Right cardiac atrium (tissue), 5 donors: ENCODE results near the gene NELFCD. TPM values are rescaled to one million over a fixed set of nuclear protein-coding genes. Genes with fewer than 3 reads are reported as not detected.
"Not testable (repeated sequence)": the region's sequence is repeated elsewhere in the genome, so short reads cannot be mapped to it uniquely, and the experiment has no call there.

Source experiments
- ATAC-seq, 2 donors: fragments of 200-7000 bp; cut with Tn5 transposase; one replicate each; pipeline versions ENCODE4 v1.8.0 to v1.9.1; 2020; ENCODE audit warnings: moderate library complexity in 2 of 2, mild to moderate bottlenecking in 1 of 2
- DNase-seq, 3 donors: peaks; one replicate each; pipeline ENCODE4 v3.0.0-alpha.2; 2020
- H3K27ac ChIP-seq: one replicate; pipeline ENCODE4 v1.5.1; 2013; ENCODE audit warnings: mild to moderate bottlenecking, low read length, control low read depth, moderate library complexity
- H3K27me3 ChIP-seq: one replicate; pipeline ENCODE4 v1.6.1; 2013; ENCODE audit not compliant: control insufficient read depth, insufficient read depth
- H3K4me1 ChIP-seq: one replicate; pipeline ENCODE4 v1.6.1; 2013; ENCODE audit warnings: low read length; ENCODE audit not compliant: control insufficient read depth, insufficient read depth
- H3K4me3 ChIP-seq: one replicate; pipeline ENCODE4 v1.5.1; 2013; ENCODE audit warnings: low read length, control low read depth
- H3K9me3 ChIP-seq: one replicate; pipeline ENCODE4 v1.6.1; 2013; ENCODE audit warnings: low read length; ENCODE audit not compliant: control insufficient read depth
- WGBS: extraction: QIAGEN DNeasy Blood & Tissue Kit; methylation state at CpG from one replicate; pipeline ENCODE4 v1.1.7; 2013; 5-methylcytosine and 5-hydroxymethylcytosine counted together
- intact Hi-C, 4 donors: fragments of 100-400 bp; cut with DNase I; formaldehyde crosslinking; loops; one replicate each; pipeline versions ENCODE4 v1.11.0 to v1.14.0; 2022 to 2023
- polyA plus RNA-seq: library from polyadenylated mRNA; stranded (reverse); fragments of 200-250 nt; gene quantifications from one replicate; pipeline ENCODE4 v1.2.3, GENCODE V29; 2013
- total RNA-seq, 4 donors: library from RNA; stranded (reverse); fragmentation: NEBNext Ultra II Directional; extraction: Animal tissue kit (Norgen Biotek cat#: 25700); gene quantifications; one replicate each; pipeline ENCODE4 v1.2.1, GENCODE V29; 2021
- donor health status: healthy with polysubstance abuse.
- donor health status: DM: no; HTN: yes; CAD: no.
- donor health status: DM: no; HTN: no; CAD: no.
- donor health status: DM: no; HTN: yes; CAD: no; lungs with severe emphysema.
- donor health status: DM: yes; HTN: yes; CAD: no.

The NELFCD gene
- total and polyA plus RNA-seq, 5 donors: 19.2 to 33.0 (median 26.7) TPM

- WGBS: 17% methylated on average over 13 of the region's 13 CpGs
- Histone ChIP-seq H3K9me3 (no peaks in the 10 kb centered on the region), H3K27ac (peak overlapping the region; percentile 85), H3K27me3 (no peaks in the 10 kb centered on the region), H3K4me1 (peaks cover 10% of the 10 kb centered on the region), H3K4me3 (peak overlapping the region; percentile 63)
- ATAC-seq (no peak), DNase-seq (no peak)
- intact Hi-C loops: loop anchor here in 2 of 4 donors (5.0 kb wide), 1 partner anchor 139 kb away; no protein-coding TSS in a partner anchor
Measured at GRCh38 chr20:59031564-59032022, 50.5 kb downstream of the NELFCD start.

DNA sequence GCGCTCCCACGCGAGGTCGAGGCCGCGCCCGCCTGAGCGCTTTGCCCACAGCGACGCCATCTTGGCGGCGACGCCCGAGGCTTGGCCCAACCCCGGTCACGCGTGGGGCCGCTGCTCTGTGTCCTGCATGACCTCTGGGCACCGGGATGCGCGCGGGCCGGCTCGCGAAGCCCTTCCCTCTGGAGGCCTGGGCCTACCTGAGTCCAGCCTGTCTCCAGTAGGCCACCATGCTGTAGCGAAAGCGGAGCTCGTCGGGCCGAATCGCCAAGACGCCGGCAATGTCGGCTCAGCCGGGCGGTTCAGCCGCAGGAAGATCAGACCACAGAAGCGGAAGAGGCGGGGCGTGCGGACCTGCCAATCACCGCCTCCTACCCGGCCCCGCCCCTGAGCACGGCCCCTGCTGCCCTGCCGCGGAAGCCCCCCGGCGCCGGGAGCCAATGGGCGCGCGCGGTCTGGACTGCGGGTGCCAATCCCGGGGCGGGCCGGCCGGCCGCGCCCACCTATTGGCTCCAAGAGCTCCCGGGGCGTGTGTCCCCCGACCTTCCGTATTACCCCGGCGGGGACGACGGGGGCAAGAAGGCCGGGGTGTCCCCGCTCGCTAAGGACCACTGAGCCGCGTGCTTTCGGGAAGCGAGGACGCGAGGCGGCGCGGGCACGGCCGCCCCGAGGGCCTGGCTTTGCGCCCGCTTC lies 51.1 kb downstream of the NELFCD start, which contains the start of gene ATP5F1E:
ATP5F1E (minus strand) TSS at position 313 of the 690 bp plus-strand sequence; CDS start at position 229, 84 bp downstream.
- intact Hi-C loops: loop anchor here in 2 of 4 donors (5.0 kb wide), 1 partner anchor 140 kb away; no protein-coding TSS in a partner anchor
- Histone ChIP-seq H3K27me3 (no peaks in the 10 kb centered on the region), H3K27ac (peak within 1 kb of the TSS; percentile 85), H3K9me3 (no peaks in the 10 kb centered on the region), H3K4me1 (peaks cover 10% of the 10 kb centered on the region), H3K4me3 (peak within 1 kb of the TSS; percentile 63)
- under 1% methylated on average over 86 of the region's 86 CpGs for WGBS
- DNase-seq: peak; percentile 97 to 99 (median 99)
- ATAC-seq: peak; percentile 100

GRCh38 chr20:59032713-59033059 lies 51.6 kb downstream of the NELFCD start:
- H3K4me1 ChIP-seq: peaks cover 10% of the 10 kb centered on the region
- H3K27me3 ChIP-seq: no peaks in the 10 kb centered on the region
- peak in 1 of 2 donors; percentile 7 for ATAC-seq
- peak overlapping the region; percentile 50 for H3K4me3 ChIP-seq
- 2% methylated on average over 13 of the region's 13 CpGs for WGBS
- no peaks in the 10 kb centered on the region for H3K9me3 ChIP-seq
- H3K27ac ChIP-seq: peak overlapping the region; percentile 59
- intact Hi-C loops: loop anchor here in 2 of 4 donors (5.0 kb wide), 1 partner anchor 140 kb away; no protein-coding TSS in a partner anchor
- no peak for DNase-seq

- intact Hi-C loops: loop anchor here in 2 of 4 donors (5.0 kb wide), 1 partner anchor 141 kb away; no protein-coding TSS in a partner anchor
- no peak for ATAC-seq
- no peak overlapping the region for H3K27ac ChIP-seq
Measured at GRCh38 chr20:59033093-59033492, 52.0 kb downstream of the NELFCD start.

GRCh38 chr20:59033616-59034165 lies 52.6 kb downstream of the NELFCD start:
- Histone ChIP-seq H3K4me3 (no peak overlapping the region), H3K27ac (no peak overlapping the region), H3K9me3 (no peaks in the 10 kb centered on the region), H3K27me3 (no peaks in the 10 kb centered on the region), H3K4me1 (peaks cover 10% of the 10 kb centered on the region)
- WGBS: 91% methylated on average over 2 of the region's 2 CpGs
- no peak for ATAC-seq
- intact Hi-C loops: loop anchor here in 2 of 4 donors (5.0 kb wide), 1 partner anchor 141 kb away; no protein-coding TSS in a partner anchor
- DNase-seq: no peak

More at GRCh38 chr20:59033093-59033492, 52.0 kb downstream of the NELFCD start:
- Histone ChIP-seq H3K27me3 (no peaks in the 10 kb centered on the region), H3K4me1 (peaks cover 10% of the 10 kb centered on the region), H3K4me3 (no peak overlapping the region), H3K9me3 (no peaks in the 10 kb centered on the region)
- 100% methylated on average over 1 of the region's 1 CpG for WGBS
- no peak for DNase-seq

DNA sequence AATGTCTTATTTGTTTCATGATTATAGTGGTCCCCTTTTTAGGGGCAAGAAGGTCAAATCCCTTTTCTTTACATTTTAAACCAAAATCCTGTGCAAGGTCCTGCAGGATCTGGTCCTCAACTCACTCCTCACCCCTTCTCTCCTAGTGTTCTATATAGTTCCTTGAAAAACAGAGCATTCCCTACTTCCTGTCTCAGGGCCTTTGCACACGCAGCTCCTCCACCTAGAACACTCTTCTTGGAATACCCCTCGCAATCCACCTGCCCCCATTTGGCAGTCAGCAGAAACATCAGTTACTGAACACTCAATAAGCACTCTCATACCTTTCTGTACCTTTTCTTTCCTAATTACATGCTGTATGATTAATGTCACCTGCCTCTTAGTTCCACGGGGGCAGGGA lies 54.3 kb downstream of the NELFCD start:
- 96% methylated on average over 3 of the region's 3 CpGs for WGBS
- H3K4me1 ChIP-seq: peaks cover 6% of the 10 kb centered on the region
- no peak for DNase-seq
- intact Hi-C loops: no loop called here
- H3K4me3 ChIP-seq: no peak overlapping the region
- H3K27ac ChIP-seq: no peak overlapping the region
- no peak for ATAC-seq
- no peaks in the 10 kb centered on the region for H3K9me3 ChIP-seq
- H3K27me3 ChIP-seq: no peaks in the 10 kb centered on the region

DNA sequence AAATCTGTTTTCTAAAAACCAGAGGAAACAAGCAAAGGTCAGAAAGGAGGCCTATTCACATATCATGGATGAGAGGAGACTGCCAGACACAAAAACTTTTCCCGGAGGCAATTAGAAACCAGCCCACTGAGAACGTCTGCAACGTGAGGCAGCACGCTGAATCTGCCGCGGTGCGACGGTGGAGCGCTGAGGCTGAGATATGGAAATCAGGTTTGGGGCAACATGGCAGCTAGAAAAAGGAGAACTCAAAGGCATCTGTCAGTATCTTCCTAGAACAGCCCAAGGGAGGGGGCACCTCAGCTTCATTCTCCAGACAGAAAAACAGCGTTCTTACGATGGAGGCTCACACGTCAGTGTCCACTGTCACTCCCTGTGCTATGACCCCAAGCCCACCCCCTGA lies 56.3 kb downstream of the NELFCD start:
- no peaks in the 10 kb centered on the region for H3K4me1 ChIP-seq
- no peak for ATAC-seq
- WGBS: 93% methylated on average over 12 of the region's 12 CpGs
- DNase-seq: no peak
- no peaks in the 10 kb centered on the region for H3K27me3 ChIP-seq
- no peaks in the 10 kb centered on the region for H3K9me3 ChIP-seq
- intact Hi-C loops: no loop called here
- H3K4me3 ChIP-seq: no peak overlapping the region
- no peak overlapping the region for H3K27ac ChIP-seq

- intact Hi-C loops: no loop called here
- Histone ChIP-seq H3K27me3 (no peaks in the 10 kb centered on the region), H3K4me3 (no peak overlapping the region), H3K9me3 (no peaks in the 10 kb centered on the region), H3K27ac (no peak overlapping the region), H3K4me1 (peaks cover 3% of the 10 kb centered on the region)
- WGBS: 75% methylated on average over 1 of the region's 1 CpG
- ATAC-seq (no peak), DNase-seq (no peak)
Measured at GRCh38 chr20:59039233-59039632, 58.2 kb downstream of the NELFCD start.

DNA sequence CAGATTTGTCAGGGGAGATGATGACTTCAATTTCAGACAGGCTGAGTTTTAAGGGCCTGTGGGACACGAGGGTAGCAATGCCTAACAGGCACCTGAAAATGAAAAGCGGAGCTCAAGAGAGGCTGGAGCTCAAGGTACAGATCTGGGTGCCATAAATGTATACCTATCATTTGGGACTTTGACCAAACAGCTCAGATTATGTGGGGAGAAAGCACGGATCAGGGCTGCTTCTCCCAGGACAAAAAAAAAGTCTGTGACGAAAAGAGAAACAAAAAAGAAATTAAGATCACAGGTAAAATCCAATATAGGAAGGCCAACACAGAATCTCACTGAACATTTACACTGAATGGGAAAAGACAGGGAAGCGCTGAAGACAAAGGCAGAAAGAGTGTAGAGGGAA lies 59.6 kb downstream of the NELFCD start:
- intact Hi-C loops: loop anchor here in 1 of 4 donors (10.0 kb wide), 1 partner anchor 146 kb away; no protein-coding TSS in a partner anchor
- peaks cover 3% of the 10 kb centered on the region for H3K4me1 ChIP-seq
- H3K27ac ChIP-seq: no peak overlapping the region
- DNase-seq: no peak
- no peak for ATAC-seq
- WGBS: 86% methylated on average over 5 of the region's 5 CpGs
- no peaks in the 10 kb centered on the region for H3K9me3 ChIP-seq
- no peaks in the 10 kb centered on the region for H3K27me3 ChIP-seq
- H3K4me3 ChIP-seq: no peak overlapping the region

DNA sequence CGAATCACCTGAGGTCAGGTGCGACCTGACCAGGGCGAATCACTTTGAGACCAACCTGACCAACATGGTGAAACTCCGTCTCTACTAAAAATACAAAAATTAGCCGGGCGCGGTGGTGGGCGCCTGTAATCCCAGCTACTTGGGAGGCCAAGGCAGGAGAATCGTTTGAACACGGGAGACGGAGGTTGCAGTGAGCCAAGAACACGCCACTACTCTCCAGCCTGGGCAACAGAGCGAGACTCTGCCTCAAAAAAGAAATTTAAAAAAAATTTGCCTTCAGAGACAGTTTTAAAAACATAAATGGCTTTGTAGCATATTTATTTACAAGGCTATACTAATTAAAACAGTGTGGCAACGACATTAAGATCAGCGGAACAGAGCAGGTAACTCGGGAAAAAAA lies 60.4 kb downstream of the NELFCD start:
- not testable (repeated sequence) for DNase-seq, ATAC-seq, H3K27me3 ChIP-seq, H3K9me3 ChIP-seq, H3K27ac ChIP-seq, H3K4me1 ChIP-seq
- H3K4me3 ChIP-seq: peak overlapping the region; percentile 77
- WGBS: 90% methylated on average over 16 of the region's 16 CpGs
- intact Hi-C loops: loop anchor here in 1 of 4 donors (10.0 kb wide), 1 partner anchor 147 kb away; no protein-coding TSS in a partner anchor
